ENCODE data around the gene NUP188.
"Not testable (repeated sequence)": the region's sequence is repeated elsewhere in the genome, so short reads cannot be mapped to it uniquely, and the experiment has no call there.

Gene NUP188

GRCh38 chr9:129033216-129033615 lies 85.7 kb downstream of the NUP188 start:
- no peak for DNase-seq

GRCh38 chr9:129035838-129036237 lies 88.3 kb downstream of the NUP188 start:
- not testable (repeated sequence) for DNase-seq

DNA sequence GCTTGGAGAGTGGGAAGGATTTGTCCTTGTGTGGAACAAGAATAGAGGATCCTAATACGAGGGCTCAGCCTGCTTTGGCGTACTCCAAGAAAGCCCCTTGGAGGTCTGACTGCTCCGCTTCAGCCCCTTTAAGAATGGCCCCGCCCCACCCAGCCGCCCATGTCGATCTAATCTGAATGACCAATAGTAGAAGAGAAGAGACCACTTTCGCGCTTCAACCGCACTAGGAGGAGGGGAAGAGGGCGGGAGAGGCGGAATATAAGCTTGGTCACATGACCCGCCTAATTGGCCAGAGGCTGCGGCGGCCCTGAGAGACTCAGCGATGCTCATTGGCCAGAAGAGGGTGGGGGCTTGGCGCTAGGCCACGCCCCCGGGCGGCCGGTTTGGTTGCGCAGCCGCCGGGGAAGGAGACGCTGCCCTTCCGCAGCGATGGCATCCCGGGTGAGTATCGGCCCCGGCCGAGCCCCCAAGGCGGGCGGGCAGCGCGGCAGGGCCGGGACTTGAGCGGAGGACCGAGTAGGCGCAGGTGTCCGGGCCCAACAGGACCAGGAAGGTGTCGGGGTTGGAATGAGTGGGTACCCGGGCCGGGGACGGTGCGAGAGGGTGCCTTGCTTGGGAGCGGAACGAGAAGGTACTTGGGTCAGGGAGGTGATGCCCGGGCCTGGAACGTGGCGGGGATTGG lies 88.9 kb downstream of the NUP188 start, which contains the start of gene MIGA2:
Gene MIGA2, plus strand, starts transcription at position 386 of the 682 bp plus-strand sequence. CDS start 3,969 bp downstream, outside the sequence.
- peak; percentile 99 for DNase-seq

- DNase-seq = no peak
Measured at GRCh38 chr9:129036923-129037766, 89.6 kb downstream of the NUP188 start.

DNA sequence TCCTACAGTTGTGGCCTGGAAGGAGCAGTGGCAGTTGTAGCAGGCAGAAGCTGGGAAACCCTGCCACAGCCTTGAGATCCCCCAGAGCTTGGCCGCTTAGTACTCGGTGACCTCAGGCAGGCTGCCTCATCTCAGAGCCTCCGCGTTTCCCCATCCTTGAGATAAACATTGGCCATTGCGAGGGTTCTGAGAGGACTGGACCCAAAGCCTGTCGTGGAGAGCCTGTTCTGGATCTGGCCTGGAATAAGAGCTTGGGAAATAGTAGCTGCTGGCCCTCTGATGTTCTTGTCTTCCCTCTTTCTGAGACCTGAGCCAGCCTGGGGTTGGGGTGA lies 90.2 kb downstream of the NUP188 start:
- DNase-seq = no peak

- no peak for DNase-seq
Measured at GRCh38 chr9:129038109-129038852, 90.8 kb downstream of the NUP188 start.

- no peak for DNase-seq
Measured at GRCh38 chr9:129040113-129040643, 92.7 kb downstream of the NUP188 start.

DNA sequence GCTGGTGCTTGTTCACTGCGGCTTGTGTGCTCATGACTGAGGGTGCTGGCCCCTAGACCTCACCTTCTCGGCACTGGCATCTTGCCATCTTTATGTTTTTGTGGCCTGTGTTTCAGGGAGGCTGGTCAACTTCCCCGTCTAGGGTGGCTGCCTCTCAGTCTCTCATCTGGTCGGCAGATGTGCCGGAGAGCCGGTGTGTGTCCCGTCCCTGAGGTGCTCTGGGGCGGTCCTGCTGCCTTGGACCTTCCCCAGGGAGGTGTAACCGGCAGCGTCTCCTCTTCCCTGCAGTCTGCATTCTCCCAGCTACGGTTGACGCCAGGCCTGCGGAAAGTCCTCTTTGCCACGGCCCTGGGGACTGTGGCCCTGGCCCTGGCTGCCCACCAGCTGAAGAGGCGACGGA lies 94.5 kb downstream of the NUP188 start:
- DNase-seq = no peak

DNA sequence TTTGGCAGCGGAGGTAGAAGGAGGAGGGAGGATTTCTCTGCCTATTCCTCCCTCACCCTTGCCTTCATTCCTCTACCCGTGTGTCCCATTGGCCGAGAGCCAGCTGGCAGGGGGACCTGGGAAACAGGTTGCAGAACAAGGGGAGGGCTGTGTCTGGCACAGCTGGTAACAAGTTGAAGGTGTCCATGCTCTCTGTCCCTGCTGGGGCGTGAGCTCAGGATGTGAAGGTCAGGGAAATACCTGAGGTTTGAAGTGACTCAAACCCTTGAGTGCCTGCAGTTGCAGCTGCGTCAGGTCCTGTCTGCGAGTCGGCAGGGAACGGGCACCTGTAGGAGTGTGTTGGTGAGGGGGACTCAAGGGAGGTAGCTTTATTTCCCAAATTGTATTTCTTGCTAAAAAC lies 105.1 kb downstream of the NUP188 start:
- DNase-seq = peak; percentile 82

DNA sequence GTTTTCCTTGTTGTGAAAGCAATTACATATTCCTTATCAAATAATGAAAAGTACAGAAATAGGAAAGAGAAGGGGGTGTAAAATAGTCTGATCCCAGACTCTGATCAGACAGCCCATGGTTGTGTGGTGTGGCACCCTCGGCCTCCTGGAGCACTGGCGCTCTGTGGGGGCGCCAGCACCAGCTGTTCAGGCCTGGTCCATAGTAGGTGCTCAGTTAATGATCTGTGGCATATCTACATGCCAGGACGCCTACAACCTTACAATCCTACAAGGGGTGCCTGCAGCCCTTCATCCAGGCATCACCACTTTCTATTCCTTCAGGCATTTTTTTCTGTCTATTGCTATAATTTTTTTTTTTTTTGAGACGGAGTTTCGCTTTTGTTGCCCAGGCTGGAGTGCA lies 105.5 kb downstream of the NUP188 start:
- no peak for DNase-seq

GRCh38 chr9:129054163-129054851 lies 106.8 kb downstream of the NUP188 start:
- no peak for DNase-seq
